ENCODE data around the gene HIPK3.
"Not testable (repeated sequence)": the region's sequence is repeated elsewhere in the genome, so short reads cannot be mapped to it uniquely, and the experiment has no call there.

The HIPK3 gene

DNA sequence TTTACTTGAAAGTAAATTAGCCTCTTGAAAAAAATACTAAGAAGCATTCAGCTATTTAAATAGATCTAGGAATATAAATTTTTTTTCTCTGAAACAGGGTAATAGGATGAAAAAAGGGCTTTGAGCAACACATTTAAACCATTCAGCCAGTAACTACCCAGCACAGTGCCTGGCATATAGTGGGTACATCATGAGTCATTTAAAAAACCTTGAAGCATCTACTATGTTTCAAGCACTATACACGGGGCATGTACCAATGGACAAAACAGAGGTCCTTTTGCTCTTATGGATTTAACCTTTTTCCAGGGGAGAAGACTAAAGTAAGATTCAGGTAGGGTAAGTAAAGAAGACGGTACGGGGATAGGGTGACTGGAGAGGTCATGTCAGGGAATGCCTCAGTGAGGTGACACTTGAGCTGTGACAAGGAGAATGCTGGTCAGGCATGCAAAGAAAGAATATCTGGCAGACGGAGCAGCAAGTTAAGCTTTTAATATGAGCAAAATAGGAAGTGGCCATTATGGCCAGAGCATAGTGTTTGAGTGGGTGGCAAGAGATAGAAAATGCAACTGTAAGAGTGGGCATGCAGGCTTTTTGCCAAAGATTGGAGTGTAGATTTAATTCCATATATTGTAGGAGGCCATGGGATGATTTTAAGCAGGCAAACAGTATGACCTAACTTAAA, 101.1 kb downstream of the HIPK3 start:
- no peak for DNase-seq

DNA sequence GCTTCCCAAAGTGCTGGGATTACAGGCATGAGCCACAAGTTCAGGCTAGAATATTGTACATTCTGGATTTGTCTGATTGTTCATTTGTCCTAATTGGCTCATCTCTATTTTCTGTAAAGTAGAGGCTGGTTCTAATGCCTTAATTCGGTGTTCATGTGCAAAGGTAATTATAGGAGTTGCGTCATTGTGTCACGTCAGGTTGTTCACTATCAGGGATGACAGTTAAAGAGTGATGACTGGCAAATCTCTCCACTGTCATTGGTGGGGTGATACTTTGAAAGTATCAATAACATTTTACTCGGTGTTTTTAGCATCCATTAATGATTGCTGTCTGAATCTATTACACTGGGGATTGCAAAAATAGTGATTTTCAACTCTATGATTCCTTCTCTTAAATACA, 103.5 kb downstream of the HIPK3 start:
- no peak for DNase-seq

DNA sequence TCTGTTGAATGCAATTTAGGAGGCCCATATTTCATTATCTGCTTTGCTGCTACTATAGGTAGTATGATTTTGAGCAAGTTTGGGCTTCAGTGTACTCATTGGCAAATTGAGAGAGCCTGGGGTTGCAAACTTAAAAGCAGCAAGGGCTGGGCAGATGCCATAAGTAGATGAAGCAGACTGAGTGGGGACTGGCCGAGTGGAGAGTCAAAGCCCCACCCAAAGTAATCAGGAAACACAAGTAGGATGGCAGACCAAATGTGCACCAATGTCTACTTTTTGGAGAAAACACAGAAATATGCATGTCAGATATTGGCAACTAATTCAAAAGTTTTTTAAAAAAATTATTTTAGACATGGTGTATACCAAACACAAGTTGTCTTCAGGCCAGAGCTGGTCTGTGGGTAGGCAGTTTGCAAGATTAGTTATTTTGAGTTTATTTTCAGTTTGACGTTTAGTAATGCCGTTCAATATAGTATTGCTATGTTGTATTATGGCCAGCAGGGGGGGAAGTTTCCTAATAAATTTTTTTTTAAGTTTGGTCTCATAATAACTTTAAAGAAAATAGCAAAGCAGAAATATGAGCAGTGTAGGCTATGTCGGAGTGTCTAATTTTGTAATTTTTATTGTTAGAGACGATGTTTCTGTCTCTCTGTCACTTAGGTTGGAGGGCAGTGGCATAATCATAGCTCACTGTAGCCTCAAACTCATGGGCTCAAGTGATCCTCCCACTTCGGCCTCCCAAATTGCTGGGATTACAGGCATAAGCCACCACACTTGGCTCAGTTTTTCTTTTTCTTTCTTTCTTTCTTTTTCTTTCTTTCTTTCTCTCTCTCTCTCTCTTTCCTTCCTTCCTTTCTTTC, 105.1 kb downstream of the HIPK3 start:
- DNase-seq: peak in 1 of 58 donors; percentile 25

DNA sequence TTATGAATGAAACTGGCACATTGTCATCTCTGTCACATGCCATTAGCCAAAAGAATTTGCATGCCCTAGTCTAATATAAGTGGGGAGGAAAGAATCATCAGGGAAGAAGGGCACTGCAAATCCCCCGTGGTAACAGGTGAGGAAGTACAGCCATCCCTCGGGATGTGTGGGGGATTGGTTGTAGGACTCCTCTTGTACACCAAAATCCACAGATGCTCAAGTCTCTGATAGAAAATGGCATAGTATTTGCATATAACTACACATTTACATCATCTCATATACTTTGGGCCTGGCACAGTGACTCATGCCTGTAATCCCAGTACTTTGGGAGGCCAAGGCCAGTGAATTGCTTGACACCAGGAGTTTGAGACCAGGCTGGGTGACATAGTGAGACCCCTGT, 109.7 kb downstream of the HIPK3 start:
- DNase-seq: no peak

DNA sequence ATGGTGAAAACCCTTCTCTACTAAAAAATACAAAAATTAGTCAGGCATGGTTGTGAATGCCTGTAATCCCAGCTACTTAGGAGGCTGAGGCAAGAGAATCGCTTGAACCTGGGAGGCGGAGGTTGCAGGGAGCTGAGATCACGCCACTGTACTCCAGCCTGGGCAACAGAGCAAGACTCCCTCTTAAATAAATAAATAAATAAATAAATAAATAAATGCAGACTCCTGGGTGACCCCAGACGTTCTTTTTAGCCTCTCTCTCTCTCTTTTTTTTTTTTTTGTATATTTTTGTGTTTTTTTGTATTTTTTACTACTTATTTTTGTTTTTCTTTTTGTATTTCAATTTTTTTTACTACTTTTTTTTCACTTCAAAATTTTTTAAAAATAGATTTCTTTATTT, 111.3 kb downstream of the HIPK3 start:
- not testable (repeated sequence) for DNase-seq

DNA sequence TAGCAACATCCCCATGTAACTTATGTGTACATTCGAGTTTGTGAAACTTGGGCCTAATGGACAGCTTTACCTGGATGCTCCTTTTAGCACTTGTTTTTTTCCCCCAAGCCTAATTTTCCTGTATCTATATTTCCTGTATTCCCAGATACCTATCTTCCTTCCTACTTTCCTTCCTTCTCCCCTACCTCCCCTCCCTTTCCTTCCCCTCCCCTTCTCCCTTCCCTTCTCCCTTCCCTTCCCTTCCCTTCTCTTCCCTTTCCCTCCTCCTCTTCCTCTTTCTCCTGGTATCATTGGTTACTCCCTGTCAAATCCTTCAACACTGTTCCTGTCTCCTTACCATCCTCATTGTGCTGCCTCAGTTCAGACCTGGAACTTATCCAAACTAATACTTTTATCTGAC, 111.8 kb downstream of the HIPK3 start:
- DNase-seq: no peak

DNA sequence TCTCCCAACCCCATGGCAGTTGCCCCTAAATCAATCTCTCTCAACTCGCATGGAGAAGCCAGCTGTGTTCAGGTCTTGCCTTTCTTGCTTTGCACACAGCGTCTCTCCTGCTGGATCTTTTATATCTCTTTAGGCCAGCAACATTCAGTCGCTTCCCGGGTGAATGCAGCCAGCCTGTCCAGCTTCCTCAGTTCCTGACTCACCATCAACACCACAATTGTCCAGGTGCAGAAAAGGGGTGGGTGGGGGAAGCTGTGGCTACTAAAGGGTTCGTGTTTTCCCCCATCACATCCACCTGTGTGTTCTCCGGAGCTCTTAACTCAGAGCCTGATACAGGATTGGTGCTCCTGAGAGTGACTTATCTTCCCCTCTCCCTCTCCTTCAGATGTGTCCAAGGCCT, 116.5 kb downstream of the HIPK3 start:
- no peak for DNase-seq

DNA sequence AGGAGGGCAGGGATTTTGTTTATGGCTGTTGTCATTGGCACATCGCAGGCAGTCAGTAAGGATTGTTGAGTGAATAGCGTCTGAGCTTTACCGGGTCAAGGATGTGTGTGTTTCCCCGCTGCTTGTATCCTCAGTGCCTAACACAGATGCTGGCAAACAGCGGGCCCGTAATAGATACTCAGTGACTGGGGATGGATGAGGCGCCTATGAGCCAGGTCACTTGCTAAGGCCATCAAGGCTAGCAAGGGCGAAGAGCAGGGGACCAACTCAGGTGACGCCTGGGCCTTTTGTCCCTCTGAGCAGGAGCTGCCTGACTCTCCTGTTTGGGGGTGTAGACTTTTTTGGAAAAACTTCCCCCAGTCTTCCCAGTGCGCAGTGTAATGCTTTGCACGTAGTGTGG, 118.1 kb downstream of the HIPK3 start:
- no peak for DNase-seq

DNA sequence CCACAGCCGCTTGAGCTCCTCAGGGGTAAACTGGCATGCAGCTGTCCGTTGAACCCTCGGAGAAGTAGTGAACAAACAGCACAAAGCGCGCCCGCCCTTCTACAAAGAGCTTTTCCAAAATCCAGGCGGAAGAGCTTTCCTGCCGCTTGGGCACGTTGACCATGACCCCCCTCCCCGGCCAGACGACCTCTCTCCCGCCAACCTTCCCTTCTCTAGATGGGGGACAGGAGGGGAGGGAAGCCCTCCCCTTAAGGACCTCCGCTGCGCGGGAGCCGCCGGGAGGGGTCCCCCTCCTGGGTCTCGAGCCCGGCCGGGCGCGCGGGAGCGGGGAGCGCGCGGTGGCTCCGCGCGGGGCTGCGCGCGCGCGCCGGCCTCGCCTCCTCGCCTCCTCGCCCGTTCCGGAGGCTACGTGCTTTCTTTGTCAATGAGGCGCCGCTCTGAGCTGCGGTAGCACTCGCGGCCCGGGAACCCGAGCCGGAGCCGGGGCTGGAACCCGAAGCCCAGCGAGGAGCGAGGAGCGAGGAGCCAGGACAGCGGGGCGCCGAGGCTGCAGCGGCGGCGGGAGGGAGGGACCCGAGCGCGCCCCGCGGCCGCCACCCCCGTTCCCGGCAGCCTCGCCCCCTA, 118.6 kb downstream of the HIPK3 start, which contains the start of gene KIAA1549L:
Gene KIAA1549L (plus strand): TSS at position 421 of the 624 bp plus-strand sequence.
- DNase-seq: peak in 30 of 58 donors; percentile 6 to 59 (median 38)

DNA sequence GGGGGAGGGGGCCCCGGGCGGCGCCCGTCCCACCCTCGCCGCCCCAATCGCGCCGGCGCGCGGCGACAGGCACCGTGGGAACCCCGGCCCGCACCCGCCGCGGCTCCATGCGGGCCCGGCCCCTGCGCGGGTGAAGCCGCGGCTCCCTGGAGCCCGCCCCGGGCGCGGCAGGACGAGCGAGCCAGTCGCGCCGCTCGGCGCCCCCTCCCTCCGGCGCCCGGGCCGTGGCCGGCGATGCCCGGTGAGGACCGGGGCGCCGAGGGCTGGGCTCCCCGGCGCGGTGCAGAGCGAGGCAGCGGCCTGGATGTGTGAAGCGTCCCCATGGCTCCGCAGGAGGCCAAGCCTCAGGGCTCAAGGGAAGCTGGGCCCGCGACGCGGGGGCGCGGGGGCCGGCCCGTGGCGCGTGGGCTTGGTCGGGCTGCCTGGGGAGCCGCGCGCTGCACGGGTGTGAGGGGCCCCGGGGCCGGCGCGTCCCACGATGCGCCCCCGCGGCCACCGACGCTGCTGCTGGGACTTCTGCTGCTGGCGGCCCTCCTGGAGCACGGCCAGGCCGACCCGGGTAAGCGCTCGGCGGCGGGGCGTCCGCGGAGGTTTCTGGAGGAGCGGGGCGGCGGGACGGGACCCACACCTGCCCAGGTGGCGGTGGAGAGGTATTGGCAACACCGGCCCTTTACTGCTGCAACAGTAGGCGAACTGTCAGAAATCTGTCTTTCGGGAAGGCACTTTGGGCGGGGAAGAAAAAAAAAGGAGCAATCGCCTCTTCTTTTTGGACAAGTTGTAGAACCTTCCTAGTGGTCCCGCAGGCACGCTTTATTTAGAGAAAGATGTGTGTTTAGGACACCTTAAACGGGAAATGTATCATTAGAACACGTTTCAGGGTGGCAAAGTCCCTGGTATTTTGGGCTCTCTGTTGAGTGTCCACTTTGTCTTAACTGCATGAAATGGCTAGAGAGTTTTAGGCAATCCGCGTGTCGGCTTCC, 119.4 kb downstream of the HIPK3 start:
- DNase-seq: peak in 2 of 58 donors; percentile 7 to 34

DNA sequence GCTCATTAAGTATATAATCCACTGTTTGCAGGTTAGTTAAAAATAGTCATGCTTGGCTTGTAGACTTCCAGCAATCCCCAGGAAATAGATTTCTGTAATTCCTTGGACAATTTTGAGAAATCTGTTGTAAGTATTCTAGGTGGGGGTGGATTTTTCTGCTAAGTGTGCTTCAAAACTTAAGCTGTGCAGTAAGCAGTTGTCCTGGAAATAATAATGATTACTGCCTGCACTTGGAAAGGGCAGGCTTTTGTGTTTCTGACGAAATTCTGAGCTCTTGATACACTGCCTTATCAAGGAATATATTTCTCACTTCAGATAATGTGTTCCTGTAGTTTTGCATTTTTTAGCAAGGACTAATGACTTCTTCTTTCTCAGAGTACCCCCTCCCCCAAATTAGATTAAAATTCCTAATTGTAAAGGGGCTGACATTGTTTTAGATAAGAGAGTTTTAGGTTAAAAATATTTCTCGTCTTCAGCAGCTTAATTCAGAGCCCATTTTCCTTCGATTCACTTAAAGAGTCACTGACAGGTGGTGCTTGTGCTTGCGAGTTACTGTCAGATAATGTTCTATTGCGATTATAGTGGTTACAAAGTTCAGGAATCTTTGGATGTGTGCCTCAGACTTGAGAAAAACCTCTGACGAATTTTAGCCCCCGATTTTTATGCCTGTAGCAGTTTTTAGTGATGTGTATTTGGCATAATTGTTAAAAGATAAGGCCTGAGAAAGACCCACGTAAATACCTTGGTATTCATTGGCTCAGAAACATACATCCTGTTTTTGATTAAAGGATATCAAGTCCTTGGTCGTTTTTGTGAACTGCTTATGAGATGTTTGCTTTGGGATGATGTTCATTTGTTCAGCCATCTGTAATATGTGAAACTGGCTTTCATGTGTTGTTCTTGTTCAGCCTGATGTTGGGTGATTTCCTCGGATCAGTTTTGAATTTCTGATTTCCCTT, 120.5 kb downstream of the HIPK3 start:
- DNase-seq: no peak

DNA sequence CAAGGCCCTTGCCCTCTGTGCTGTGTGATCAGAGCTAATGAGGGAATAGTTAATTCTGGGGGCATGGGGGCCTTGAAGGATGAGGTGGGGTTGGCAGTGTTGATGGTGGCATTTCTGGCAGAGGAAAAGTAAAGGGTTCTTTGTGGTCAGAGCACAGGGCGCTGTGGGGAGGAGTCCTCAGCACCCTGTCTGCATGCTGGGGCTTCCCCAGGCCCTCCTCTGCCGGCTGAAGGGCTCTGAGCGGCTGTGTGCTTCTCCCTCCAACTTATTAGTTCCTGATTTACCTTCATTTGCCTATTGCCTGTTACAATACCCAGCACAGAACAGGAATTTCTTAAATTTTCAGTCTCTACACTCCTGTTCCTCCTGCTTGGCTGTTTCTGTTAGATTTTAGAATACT, 122.8 kb downstream of the HIPK3 start:
- no peak for DNase-seq

DNA sequence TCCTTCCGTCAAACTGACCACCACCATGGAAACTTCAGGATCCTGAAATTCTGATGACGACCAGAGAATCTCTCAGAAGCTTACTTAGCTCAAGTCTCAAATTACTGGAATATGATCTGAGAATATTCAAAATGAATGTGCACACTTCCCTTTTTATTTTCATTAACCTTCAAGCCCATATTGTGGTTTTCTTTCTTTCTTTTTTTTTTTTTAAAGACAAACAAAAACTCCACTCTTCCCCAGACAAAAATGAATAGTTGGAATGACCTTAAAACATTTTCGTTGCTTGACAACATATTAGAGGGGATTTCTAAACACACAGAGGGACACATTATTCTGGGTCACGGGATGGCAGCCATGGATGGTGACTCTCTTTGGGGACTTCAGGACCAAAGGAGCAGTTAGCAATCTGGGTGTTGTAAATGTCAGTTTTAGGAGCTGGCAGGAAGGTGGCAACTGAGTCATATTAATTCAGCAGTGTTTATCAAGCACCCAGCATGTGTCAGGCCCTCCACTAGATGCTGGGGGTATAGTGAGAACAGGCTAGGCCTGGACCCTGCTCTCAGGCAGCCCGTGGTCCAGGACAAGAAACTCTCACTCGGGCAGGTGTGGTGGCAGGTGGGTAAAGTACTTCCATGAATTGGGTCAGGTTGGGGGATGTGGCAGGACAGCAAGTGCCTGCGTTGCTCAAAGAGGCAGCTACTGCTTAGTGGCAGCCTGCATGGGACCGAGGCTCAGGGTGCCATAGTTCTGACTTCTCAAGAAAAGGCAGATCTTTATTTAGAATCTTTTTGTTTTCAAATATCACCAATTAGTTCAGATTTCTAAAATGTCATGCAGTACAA, 126.1 kb downstream of the HIPK3 start:
- DNase-seq: no peak

DNA sequence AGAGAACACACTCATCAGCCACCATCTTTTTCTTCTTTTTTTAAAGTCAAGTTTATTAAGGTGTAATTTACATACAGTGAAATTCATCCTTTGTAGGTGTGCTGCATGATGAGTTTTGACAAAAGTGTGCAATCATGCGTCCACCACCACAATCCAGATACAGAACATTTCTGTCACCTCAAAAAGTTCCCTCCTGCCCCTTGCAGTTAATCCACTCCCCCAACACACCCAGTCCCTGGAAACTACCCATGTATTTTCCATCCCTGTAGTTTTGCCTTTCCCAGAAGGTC, 126.7 kb downstream of the HIPK3 start:
- no peak for DNase-seq

DNA sequence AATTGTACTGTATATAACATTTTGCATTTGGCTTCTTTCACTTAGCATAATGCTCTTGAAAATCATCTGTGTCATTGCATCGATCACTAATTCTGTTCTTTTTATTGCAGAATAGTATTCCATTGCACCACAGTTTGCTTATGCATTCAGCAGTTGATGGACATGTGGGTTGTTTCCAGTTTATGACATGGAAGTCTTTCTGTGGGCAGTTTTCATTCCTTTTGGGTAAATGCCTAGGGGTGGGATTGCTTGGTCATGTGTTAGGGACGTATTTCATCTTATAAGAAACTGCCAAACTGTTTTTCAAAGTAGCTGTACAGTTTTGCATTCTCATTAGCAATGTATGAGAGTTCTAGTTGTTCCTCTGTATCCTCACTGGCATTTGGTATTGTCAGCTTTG, 127.0 kb downstream of the HIPK3 start:
- DNase-seq: no peak

DNA sequence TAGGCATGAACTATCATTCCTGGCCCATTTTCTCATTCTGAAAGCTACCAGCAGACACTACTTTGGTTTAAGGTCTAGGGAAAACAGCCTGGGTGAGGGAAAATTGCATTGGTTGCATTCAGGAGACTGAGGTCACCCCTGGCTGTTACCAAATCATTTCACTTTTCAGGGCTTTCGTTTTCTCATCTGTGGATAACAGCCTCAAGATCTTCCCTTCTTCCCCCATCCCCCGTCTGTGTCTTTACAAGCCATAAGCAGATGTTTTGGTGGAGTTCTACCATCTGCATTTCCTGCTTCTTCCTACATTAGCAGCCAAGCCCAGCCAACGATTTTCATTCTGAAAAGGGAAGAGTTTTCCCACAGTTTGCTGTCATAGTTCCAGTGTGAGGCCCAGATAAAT, 130.4 kb downstream of the HIPK3 start:
- DNase-seq: peak in 1 of 58 donors; percentile 31

DNA sequence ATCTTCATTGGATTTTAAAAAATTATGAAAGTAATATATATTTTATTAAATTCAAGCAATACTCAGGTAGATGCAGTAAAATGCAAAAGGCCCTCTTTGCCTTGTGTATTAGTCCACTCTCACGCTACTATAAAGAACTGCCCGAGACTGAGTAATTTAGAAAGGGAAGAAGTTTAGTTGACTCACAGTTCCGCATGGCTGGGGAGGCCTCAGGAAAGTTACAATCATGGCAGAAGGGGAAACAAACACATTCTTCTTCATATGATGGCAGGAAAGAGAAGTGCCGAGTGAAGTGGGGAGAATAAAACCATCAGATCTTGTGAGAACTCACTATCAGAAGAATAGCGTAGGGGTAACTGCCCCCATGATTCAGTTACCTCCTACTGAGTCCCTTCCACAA, 130.8 kb downstream of the HIPK3 start:
- no peak for DNase-seq

DNA sequence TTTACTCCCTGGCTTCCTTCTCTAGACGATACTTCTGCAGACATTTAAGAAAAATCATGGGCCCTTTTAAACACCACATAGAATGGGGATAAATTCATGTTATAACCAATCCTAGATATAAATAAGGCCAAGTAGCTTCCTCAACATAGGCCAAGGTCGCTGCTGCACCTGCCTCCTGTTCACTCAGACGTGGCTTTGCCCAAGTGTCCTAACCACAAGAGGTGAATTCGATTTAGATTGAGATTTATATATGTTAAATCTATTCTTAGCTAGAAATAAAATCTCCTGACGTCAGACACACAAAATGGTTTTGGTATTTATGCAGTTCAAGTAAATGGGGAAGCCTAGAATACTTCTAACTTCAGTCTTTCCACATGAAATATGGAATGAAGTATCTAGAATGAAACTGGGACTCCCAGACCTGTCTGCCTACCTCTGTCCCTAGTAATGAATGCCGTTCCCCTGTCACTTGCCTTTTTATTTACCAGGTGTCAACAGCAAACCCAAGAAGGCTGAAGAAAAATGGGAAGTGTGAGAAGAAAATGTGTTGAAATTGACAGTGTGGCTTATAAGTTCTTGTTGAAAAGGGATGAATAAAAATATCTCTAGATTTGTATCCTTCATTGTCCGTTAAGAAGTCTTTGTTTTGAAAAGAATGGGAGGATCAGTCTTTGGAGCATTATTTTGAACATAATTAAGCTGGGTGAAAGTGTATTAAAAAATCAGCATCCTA, 131.8 kb downstream of the HIPK3 start:
- no peak for DNase-seq
